C4-2B (cell line): ENCODE data around the gene CZIB.

ENCODE experiments used
- H3K27ac ChIP-seq: fragments of 450-650 bp; 2 replicates; pipeline ENCODE4 v1.5.1; 2017
- CTCF ChIP-seq: fragments of 450-650 bp; conservative IDR thresholded peaks from 2 replicates; pipeline ENCODE4 v1.5.1; 2017; ENCODE audit warnings: mild to moderate bottlenecking
- ZFX ChIP-seq: fragments of 450-650 bp; IDR thresholded peaks from 2 replicates; pipeline ENCODE4 v1.6.1; 2017

Gene CZIB

GRCh38 chr1:53220171-53220961, at the start of gene CZIB:
Gene CZIB, minus strand, starts transcription at chr1:53220634. Its CDS starts 59 bp downstream, at chr1:53220575.
- TF ChIP-seq ZFX, result peak; percentile 90
- TF ChIP-seq CTCF, result no peak
- H3K27ac ChIP-seq, result peak within 1 kb of the TSS; percentile 95

- TF ChIP-seq CTCF (no peak), ZFX (no peak)
- no peak overlapping the region for H3K27ac ChIP-seq
These were observed 49.7 kb upstream of the CZIB start for GRCh38 chr1:53270107-53270506.

GRCh38 chr1:53267761-53268160, 47.3 kb upstream of the CZIB start:
- TF ChIP-seq ZFX (no peak), CTCF (no peak)
- no peak overlapping the region for H3K27ac ChIP-seq

- TF ChIP-seq CTCF, result no peak; the same call in 1 of the 2 replicates
- TF ChIP-seq ZFX, result no peak
- H3K27ac ChIP-seq, result no peak overlapping the region
These were observed 45.6 kb upstream of the CZIB start for GRCh38 chr1:53266038-53266437.

- TF ChIP-seq ZFX (no peak), CTCF (no peak)
- H3K27ac ChIP-seq, result no peak overlapping the region
These were observed 45.1 kb upstream of the CZIB start for GRCh38 chr1:53265581-53265980.

- TF ChIP-seq CTCF, result no peak
- no peak for TF ChIP-seq ZFX
- H3K27ac ChIP-seq, result no peak overlapping the region
These were observed 43.6 kb upstream of the CZIB start for GRCh38 chr1:53264048-53264447.

GRCh38 chr1:53262000-53262399, 41.6 kb upstream of the CZIB start:
- TF ChIP-seq CTCF, result no peak
- TF ChIP-seq ZFX, result no peak
- no peak overlapping the region for H3K27ac ChIP-seq
